Peyer's patch (tissue), 4 donors: ENCODE results near the gene KLHDC1. TPM values are rescaled to one million over a fixed set of nuclear protein-coding genes. Genes with fewer than 3 reads are reported as not detected.

Source experiments
- DNase-seq, 3 donors: peaks; one replicate each; pipeline ENCODE4 v3.0.0-alpha.2; 2017 to 2019
- H3K27ac ChIP-seq, 4 donors: fragments of 200-600 bp; sonication (generic); one replicate each; pipeline ENCODE4 v1.5.1; 2016 to 2019
- H3K27me3 ChIP-seq, 2 donors: fragments of 200-600 bp; sonication (generic); one replicate each; pipeline ENCODE4 v1.5.1; 2019
- H3K36me3 ChIP-seq, 3 donors: fragments of 200-600 bp; sonication (generic); one replicate each; pipeline ENCODE4 v1.5.1; 2016 to 2019
- H3K4me1 ChIP-seq, 4 donors: fragments of 200-600 bp; sonication (generic); one replicate each; pipeline ENCODE4 v1.5.1; 2016 to 2019
- H3K4me3 ChIP-seq, 4 donors: fragments of 200-600 bp; sonication (generic); 1 replicate in 3 of 4; 2 replicates in 1 of 4; pipeline ENCODE4 v1.5.1; 2016 to 2019; ENCODE audit warnings: mild to moderate bottlenecking in 1 of 4
- H3K9me3 ChIP-seq, 4 donors: fragments of 200-600 bp; sonication (generic); one replicate each; pipeline ENCODE4 v1.5.1; 2016 to 2019; ENCODE audit warnings: mild to moderate bottlenecking in 1 of 4
- CTCF ChIP-seq, 6 experiments: fragments of 450-650 bp in 4 of 6; fragments of 200-600 bp in 2 of 6; sonication (generic) in 1 of 6; IDR thresholded peaks; one replicate each; pipeline ENCODE4 v1.5.1; 2017 to 2019; ENCODE audit warnings: antibody characterized with exemption in 6 of 6, mild to moderate bottlenecking in 3 of 6, moderate library complexity in 1 of 6
- POLR2A ChIP-seq, 2 donors: fragments of 450-650 bp; IDR thresholded peaks; one replicate each; pipeline ENCODE4 v1.5.1; 2017; ENCODE audit warnings: antibody characterized with exemption in 2 of 2, mild to moderate bottlenecking in 2 of 2, moderate library complexity in 2 of 2
- total RNA-seq, 4 donors: library from RNA; depleted of rRNA; stranded (reverse); fragments of >200 nt; gene quantifications; one replicate each; pipeline ENCODE4 v1.1.0, GENCODE V29; 2016

The KLHDC1 gene
- total RNA-seq, 4 donors from 2014 or later, result 2.3 to 28.1 (median 3.5) TPM

GRCh38 chr14:49767270-49767570 lies 74.3 kb downstream of the KLHDC1 start:
- Histone ChIP-seq H3K4me1 (peaks cover 0 to 25% (median 12%) of the 10 kb centered on the region in 4 donors), H3K27ac (peak overlapping the region; percentile 96 to 98 (median 98)), H3K9me3 (no peaks in the 10 kb centered on the region), H3K4me3 (peak overlapping the region; percentile 72 to 100 (median 92)), H3K36me3 (peaks cover 0 to under 1% (median 0%) of the 10 kb centered on the region in 3 donors), H3K27me3 (no peaks in the 10 kb centered on the region)
- no peak for TF ChIP-seq POLR2A (IDR thresholded peaks at IDR 0.05)
- peak in 1 of 6 experiments; percentile 7 for TF ChIP-seq CTCF (IDR thresholded peaks at IDR 0.05)
- DNase-seq, result no peak

DNA sequence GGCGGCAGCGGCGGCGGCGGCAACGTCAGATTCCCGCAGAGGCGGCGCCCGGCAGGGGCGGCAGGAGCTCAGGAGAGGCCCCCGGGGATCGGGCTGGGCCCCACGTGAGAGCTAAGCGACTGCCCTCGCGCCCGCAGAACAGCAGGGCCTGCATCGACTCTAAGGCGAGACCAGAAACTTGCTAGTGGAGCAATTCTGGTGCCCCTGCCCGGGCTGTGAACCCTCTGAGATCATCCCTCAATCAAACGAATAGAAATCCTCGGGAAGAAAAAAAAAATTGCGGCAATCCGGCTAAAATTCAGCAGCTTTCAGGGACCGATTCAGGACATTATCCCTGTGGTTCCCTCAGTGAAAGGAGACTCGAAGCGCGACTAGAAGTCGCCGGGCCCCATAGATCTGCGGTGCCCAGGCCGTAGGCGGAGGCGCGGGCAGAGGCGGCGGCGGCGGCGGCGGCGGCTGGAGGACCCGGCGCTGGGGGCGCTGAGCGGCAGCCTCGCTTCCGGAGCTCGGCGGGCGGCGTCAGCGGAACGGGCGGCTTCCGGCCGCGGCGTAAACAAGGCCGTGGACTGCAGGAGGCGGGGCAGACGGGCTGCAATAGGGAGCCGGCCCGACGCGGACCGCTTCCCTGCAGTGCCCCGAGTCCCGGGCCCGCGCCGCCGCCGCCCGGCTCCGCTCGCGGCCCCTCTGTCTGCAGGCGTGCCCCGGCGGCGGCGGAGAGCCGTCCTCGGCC lies 74.8 kb downstream of the KLHDC1 start, which contains the start of gene KLHDC2:
Gene KLHDC2, plus strand, starts transcription at position 583 of the 730 bp plus-strand sequence. CDS start 316 bp downstream, outside the sequence.
- Histone ChIP-seq H3K27ac (peak within 1 kb of the TSS; percentile 96 to 98 (median 98)), H3K4me3 (peak within 1 kb of the TSS; percentile 72 to 100 (median 92)), H3K4me1 (peaks cover 0 to 25% (median 12%) of the 10 kb centered on the region in 4 donors), H3K36me3 (peaks cover 0 to 6% (median 0%) of the 10 kb centered on the region in 3 donors), H3K9me3 (no peaks in the 10 kb centered on the region), H3K27me3 (no peaks in the 10 kb centered on the region)
- TF ChIP-seq POLR2A (IDR thresholded peaks at IDR 0.05), result peak; percentile 95 to 99
- TF ChIP-seq CTCF (IDR thresholded peaks at IDR 0.05), result peak in 5 of 6 experiments; percentile 15 to 52 (median 38)
- peak; percentile 86 to 95 (median 94) for DNase-seq

- Histone ChIP-seq H3K27ac (peak overlapping the region; percentile 96 to 98 (median 98)), H3K27me3 (no peaks in the 10 kb centered on the region), H3K9me3 (no peaks in the 10 kb centered on the region), H3K36me3 (peaks cover 0 to 9% (median 0%) of the 10 kb centered on the region in 3 donors), H3K4me1 (peaks cover 0 to 25% (median 12%) of the 10 kb centered on the region in 4 donors), H3K4me3 (peak overlapping the region; percentile 72 to 100 (median 92))
- TF ChIP-seq CTCF (IDR thresholded peaks at IDR 0.05), result no peak
- TF ChIP-seq POLR2A (IDR thresholded peaks at IDR 0.05), result peak; percentile 79 to 90
- peak; percentile 42 to 88 (median 84) for DNase-seq
These were observed 75.6 kb downstream of the KLHDC1 start for GRCh38 chr14:49768301-49769121.

- Histone ChIP-seq H3K36me3 (peaks cover 0 to 12% (median 0%) of the 10 kb centered on the region in 3 donors), H3K9me3 (no peaks in the 10 kb centered on the region), H3K27me3 (no peaks in the 10 kb centered on the region), H3K4me3 (peak overlapping the region; percentile 72 to 100 (median 92)), H3K27ac (peak overlapping the region; percentile 96 to 98 (median 98)), H3K4me1 (peaks cover 0 to 25% (median 12%) of the 10 kb centered on the region in 4 donors)
- TF ChIP-seq POLR2A (IDR thresholded peaks at IDR 0.05) (no peak), CTCF (IDR thresholded peaks at IDR 0.05) (no peak)
- DNase-seq, result no peak
These were observed 76.3 kb downstream of the KLHDC1 start for GRCh38 chr14:49769171-49769570.

DNA sequence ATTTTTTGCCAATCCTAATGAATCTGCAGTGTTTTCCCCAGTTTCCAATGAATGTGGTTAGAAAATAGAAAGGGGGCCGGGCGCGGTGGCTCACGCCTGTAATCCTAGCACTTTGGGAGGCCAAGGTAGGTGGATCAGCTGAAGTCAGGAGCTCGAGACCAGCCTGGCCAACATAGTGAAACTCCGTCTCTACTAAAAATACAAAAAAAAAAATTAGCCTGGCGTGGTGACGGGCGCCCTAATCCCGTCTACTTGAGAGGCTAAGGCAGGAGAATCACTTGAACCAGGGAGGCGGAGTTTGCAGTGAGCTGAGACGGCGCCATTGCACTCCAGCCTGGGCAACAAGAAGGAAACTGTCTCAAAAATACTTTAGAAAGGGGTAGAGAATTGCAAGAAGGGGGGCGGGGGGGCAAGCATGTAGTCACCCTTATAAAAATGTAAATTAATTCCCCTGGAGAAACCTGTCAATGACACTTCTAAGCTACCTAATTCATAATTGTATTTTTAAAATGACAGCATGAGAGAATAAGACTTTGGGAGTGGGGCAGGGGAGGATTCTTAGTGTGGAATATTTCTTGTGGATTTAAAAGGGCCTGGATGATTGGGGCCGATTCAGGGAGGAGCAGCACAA lies 76.8 kb downstream of the KLHDC1 start:
- Histone ChIP-seq H3K27me3 (no peaks in the 10 kb centered on the region), H3K4me1 (peaks cover 0 to 25% (median 12%) of the 10 kb centered on the region in 4 donors), H3K9me3 (no peaks in the 10 kb centered on the region), H3K4me3 (peak overlapping the region in 3 of 4 donors; percentile 72 to 100 (median 92)), H3K36me3 (peaks cover 0 to 17% (median 0%) of the 10 kb centered on the region in 3 donors), H3K27ac (peak overlapping the region in 3 of 4 donors; percentile 96 to 98 (median 98))
- no peak for DNase-seq
- TF ChIP-seq CTCF (IDR thresholded peaks at IDR 0.05) (no peak), POLR2A (IDR thresholded peaks at IDR 0.05) (no peak)
